DMS79 treated with DMSO at 0.1 percent for 48 hours (cell line): ENCODE data around the gene SLC22A6.
A peak's percentile ranks its signal among the peaks of the same experiment; 100 is the strongest.

ENCODE experiments used
- DNase-seq: peaks from one replicate; lab custom pipeline; 2025; lab: John Stamatoyannopoulos, UW

Gene SLC22A6, protein sequence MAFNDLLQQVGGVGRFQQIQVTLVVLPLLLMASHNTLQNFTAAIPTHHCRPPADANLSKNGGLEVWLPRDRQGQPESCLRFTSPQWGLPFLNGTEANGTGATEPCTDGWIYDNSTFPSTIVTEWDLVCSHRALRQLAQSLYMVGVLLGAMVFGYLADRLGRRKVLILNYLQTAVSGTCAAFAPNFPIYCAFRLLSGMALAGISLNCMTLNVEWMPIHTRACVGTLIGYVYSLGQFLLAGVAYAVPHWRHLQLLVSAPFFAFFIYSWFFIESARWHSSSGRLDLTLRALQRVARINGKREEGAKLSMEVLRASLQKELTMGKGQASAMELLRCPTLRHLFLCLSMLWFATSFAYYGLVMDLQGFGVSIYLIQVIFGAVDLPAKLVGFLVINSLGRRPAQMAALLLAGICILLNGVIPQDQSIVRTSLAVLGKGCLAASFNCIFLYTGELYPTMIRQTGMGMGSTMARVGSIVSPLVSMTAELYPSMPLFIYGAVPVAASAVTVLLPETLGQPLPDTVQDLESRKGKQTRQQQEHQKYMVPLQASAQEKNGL

DNA sequence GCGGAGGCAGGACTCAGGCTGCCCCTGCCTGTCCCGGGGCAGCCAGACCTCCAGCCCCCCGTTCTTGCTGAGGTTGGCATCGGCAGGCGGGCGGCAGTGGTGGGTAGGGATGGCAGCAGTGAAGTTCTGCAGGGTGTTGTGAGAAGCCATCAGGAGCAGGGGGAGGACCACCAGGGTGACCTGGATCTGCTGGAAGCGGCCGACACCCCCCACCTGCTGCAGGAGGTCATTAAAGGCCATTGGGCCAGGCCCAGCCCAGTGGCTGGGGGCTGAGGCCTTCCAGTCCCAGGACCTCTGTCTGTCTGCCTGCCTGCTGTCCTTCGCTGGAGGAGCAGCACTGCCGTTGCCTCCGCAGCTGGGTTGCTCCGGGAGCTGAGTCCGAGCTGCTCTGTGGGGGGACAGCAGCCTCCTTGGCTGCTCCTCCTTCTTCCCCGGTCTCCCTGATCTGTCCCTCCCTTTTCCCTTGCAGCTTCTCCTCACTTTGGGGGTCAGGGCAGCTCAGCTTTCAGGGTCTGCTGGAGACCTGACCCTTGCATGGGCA, at the start of gene SLC22A6:
Gene SLC22A6, minus strand, starts transcription at position 517 of the 541 bp plus-strand sequence. Its CDS starts 277 bp downstream, at position 240.
- no peak for DNase-seq

DNA sequence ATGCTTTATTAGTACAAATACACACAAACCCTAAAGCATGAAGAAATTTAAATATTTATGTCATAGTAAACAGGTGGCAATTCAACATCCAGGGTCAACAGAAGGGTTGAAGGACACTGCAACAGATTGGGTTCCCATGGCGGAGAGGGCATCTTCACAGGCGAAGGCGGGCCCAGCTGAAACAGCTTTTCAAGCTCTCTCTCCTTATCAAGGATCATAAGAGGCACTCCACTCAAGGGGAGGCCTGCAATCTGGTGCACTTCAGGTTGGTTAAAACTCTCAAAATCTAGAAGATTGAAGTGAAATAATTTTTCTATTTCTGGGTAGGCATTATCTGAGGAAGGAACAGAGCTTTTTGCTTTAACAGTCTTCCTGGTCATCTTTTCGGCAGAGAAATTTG, 47.7 kb upstream of the SLC22A6 start:
- peak; percentile 32 for DNase-seq

DNA sequence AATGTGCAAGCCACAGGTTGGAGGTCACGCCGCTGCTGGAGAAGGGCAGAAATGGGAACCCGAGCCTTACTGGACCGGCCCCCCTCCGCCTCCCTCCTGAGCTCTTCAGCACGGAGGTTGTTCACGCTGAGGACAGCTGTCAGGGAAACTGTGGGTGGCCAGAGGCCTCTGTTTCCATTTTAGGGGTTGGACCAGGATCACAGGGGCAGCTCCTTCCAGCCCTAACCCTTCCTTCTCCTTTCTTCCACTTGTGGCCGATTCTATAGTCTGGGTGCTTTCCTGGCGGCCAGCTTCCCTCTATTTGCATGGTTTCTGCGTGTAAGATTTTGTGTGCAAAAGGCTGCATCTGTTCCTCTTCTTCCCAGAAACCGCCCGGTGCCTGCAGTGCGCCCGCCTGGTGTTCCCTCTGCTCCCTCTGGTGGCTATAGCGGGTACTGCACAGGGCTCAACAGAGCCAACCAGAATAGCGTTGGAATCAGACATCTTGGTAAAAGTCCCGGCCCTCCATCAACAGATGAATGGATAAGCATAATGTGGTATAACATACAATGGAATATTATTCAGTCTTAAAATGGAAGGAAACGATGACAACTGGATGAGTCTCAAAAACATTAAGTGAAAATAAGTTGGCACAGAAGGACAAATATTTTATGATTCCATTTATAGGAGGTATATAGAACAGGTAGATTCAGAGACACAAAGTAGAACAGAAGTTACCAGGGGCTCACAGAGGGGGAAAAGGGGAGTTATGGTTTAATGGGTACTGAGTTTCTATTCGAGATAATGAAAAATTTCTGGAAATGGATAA, 39.3 kb upstream of the SLC22A6 start:
- peak; percentile 66 for DNase-seq

DNA sequence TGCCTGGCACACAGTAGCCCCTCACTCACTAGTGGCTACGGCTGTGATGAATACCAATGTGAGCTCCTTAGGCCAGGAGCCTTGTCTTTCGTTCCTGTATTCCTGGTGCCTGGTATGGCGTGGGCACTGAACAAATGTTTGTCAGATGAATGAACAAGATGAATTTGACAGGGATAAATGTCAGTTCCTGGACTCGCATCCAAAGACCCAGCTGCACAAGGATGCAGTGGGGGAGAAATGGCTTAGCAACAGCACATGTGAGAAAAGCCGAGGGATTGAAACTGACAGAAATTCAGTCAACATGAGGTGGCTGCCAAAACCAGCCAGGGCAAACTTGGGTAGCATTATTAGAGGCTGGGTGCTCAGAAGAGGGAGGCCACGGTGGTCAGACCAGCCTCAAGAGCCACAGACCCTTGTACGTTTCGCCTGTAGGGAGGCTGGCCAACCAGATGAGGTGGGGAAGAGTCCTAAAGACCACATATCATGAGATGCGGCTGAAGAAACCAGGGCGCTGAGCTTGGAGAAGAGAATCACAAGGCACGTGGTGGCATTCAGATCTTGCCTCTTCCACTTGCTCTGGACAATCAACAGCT, 38.6 kb upstream of the SLC22A6 start:
- no peak for DNase-seq

DNA sequence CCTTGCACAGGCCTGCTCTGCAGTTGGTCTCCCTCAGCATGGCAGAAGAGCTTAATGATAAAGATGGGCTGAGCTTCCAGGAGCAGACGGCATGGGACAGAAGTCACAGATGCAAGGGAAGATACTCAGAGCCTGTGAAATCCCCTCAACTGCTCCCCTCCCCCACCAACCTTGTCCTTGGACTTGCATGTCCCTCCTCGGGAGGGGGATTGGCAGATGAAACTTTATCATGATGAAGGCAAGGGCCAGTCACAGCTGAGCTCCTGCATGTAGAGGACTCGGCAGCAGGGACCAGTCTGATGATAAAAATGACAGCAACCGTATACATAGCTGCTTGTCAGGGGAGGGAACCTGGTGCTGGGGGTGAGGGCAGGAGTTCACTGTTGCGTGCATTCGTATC, 37.7 kb upstream of the SLC22A6 start:
- DNase-seq: no peak

DNA sequence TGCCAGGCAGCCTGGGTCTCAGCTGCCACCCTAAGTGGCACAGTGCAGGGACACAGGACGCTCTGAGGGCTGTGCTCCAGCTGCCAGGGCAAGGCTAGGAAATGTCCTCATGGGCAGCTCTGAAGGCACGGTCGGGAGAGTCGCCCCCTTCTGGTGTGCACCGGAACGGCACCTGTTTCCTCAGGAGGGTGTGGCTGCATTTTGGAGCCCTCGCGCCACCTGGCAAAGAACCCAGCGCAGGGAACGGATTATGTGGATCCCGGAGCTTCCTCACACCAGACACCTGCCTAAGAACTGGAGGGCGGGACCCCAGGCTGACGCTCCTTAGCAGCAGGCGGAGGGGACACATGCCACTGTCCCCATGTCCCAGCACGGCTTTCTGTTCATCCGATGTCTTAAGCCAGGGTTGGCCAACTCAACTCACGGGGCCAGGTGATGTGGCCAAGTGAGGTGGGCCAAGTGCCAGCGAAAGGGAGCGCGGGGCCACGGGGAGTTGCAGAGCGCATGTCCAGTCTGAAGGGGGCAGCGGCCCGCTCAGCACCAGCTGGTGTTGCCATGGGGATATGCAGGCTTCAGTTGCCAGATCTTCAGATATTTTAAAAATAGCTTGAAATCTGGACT, 36.0 kb upstream of the SLC22A6 start:
- no peak for DNase-seq

DNA sequence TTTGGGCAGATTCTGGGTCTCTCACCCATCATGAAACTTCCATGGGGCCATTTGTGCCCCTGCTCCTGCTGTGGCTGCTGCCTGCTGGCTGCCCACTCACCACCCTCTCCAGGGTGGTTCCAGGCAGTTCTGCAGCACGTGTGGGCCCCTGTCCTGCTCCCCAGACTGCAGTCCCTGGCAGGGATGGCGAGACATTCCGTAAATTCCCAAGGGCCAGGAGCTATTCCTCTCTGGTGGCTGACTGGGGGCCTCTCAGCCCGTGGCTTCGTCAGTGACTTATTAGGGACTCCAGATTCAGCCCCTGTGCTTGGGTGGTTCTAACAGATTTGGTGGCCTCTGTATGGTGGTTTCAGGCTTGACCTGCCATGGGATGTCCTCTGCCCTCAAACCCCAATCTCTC, 34.7 kb upstream of the SLC22A6 start:
- DNase-seq: no peak

DNA sequence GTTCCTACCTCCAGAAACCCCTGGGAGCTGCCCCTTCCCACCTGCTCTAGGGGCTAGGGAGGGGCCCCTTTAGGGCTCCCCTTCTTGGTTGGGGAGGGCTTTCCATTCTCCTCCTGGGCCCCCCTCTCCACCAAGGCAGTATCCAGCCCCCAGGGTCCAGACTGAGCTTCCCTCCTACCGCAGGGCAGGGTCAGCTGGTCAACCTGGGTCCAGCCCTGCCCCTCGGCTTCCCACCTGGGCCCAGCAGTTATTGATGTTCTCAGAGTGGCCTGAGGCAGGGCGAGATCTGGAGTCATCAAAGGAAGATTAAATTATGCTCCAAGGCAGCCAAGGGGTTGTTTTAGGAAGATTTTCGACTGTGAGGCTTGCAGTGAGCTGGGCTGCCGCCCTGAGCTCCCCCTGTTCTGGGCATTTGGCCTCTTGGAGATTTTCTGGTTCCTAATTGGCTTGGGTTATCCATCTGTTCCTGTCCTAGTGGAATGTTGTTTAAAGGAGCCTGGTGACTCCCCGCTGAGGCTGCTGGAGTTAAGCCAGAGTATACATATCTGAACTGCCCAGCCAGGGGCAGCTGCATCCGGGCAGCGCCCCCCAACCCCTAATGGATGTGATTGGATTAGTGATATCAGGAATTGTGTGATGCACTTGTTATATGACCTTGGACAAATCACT, 32.7 kb upstream of the SLC22A6 start:
- no peak for DNase-seq

DNA sequence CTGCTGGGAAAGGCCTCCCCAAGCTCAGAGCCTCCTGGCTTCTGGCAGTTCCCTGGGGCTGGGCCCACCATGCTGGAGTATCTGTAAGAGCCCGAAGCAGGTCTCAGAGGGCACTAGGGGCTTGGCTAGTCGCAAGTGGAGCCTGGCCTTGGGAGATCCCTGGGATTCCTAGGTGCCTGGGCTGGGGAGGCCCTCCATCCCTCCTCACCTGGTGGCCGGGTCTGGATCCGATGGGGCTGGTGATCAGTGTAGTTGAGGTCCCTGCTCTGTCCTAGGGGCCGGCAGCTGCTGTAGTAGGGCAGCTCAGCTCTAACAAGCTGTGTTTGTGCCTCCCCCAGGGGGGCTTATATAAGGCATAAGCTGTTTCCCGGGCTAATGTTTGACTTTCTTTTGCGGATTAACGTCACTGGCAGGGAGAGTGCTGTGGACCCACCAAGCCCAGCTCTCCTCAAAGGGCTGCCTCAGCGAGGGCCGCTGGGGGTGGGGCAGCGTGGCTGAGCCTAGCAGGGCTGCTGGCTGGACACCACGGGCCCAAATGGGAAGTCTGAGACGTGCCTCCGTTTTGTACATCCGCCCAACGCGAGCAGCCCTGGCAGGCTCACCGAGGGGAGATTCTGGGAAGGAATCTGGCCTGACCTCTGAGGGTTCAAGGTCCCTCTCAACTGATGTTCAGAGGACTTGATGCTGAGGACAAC, 30.9 kb upstream of the SLC22A6 start, which contains the start of gene SLC22A8:
Gene SLC22A8, minus strand, starts transcription at position 321 of the 695 bp plus-strand sequence. CDS start 883 bp downstream, outside the sequence.
- no peak for DNase-seq

DNA sequence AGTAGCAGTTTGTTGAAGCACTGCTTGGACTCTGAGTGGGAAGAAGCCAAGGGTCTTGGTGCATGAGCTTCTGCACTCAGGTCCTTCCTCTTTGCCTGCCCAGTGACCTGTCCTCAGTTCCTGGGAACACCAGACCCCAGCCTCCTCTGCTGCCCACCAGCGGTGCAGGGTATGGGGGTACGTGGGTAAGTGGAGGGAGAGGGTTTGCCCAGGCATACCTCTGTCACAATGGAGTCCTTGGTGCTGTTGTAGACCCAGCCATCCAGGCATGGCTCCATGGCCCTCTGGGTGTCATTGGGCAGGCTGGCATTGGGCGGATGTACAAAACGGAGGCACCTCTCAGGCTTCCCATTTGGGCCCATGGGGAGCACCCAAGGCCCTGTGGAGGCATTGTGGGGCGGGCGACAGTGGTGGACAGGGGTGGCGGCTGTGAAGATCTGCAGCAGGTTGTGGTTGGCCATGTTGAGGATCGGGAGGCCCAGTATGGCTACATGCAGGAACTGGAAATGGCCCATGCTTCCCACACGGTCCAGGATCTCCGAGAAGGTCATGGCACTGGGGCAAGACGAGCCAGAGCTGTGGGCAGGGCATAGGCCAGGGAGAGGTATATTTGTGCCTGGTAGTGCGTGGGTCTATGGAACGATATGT, 29.8 kb upstream of the SLC22A6 start:
- no peak for DNase-seq

DNA sequence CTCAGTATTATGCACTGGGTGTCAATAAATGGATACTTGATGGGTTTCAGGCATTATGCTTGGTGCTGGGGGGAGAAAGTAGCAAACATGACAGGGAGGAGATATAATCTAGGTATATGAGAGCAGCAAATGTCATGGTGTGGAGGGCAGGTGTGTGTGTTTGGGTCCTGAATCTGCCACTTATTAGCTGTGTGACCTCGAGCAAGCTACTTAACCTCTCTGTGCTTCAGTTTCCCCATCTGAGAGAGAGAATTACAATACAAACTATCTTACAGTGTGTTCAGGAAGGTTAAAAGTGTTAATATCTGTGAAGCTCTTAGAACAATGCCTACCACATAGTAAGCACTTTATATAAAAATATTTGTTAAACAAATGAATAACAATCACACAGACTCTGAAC, 28.1 kb upstream of the SLC22A6 start:
- DNase-seq: no peak

DNA sequence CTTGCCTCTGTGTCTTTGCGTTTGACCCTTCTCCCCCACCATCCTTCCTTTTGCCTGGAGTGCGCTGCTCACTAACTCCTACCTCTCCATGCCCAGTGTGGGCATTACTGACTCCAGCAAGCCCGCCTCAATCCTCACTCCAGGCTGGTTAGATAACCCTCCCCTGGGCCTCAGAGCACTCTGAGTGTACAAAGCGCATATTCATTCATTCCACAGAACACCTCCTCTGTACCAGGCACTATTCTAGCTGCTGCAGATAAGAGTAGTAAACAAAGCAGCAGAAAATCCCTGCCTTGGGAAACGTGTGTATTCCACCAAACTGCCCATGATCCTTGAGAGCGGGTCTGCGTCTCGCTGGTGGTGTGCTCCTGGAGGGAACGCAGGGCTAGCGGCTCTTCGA, 27.7 kb upstream of the SLC22A6 start:
- DNase-seq: no peak

DNA sequence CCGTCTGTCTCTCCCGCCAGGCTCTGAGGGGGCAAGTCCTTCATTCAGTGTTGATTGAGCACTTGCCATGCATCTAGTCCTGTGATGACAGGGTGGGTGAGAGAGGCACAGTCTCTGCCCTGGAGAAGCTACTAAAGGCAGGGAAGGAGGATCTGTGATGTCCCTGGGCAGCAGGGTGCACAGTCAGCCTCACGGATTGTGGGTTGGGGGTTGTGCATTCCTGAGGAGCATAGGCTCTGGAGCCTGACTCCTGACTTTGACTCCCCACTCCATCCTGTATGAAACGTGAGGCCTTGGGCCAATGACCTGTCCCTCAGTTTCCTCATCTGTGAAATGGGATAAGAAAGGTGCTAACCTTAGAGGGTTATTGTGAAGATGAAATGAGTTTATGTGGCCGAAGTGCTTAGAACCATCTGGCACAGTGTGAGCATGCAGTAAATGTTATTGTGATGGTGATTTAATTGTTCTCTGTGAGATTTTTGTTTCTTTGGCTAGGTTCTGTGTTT, 26.2 kb upstream of the SLC22A6 start:
- no peak for DNase-seq

DNA sequence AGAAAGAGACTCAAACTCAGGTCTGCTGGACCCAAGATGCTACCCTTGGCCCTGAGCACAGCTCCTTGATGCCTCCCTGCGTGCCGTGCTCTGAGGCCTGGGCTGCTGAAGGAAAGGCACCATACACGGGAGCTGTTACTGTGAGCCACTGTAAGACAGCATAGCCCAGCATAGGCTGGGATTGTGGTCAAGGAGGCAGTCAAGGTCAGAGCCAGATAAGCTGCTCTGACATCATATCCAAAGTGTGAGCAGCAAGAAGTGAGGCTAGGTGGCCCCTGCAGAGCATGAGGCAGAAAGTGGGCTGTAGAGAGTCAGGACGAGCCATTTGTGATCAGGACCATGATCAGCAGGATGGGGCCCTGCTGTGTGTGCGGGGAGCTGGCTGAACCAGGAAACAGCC, 23.2 kb upstream of the SLC22A6 start:
- no peak for DNase-seq

DNA sequence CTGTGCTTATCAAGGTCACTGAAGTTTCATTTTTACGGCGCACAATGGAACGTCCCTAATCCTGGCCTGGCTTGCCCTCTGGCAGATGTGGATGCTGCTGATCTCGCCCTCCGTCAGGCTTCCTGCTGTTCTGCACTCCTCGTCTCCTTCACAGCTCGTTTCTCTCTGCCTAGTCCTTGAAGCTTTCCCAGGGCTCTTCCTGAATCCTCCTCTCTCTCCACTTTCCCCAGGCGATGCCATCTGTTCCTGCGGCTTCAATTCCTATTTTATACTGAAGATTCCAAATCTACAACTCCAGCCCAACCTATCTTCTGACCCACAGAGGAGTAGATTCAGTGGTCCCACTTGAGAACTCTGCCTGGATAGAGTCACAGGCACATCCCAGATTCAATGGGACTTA, 16.7 kb upstream of the SLC22A6 start:
- no peak for DNase-seq

DNA sequence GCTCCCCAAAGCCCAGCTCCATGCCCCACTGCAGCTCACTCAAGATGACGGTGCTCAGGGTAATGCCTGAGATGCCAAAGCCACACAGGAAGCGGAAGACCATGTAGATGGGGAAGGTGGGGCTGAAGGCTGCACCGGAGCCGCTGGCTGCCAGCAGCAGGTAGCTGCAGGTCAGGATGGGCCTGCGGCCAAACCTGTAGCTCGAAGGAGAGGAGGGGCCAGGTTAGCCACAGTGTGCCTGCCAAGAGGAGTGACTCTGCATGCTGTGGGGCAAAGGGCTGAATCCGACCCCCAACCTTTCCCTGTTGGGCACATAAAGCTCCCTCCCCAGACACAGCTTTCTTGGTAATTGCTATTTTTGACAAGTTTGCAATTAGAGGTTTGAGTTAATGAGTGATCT, 14.9 kb upstream of the SLC22A6 start:
- DNase-seq: no peak

DNA sequence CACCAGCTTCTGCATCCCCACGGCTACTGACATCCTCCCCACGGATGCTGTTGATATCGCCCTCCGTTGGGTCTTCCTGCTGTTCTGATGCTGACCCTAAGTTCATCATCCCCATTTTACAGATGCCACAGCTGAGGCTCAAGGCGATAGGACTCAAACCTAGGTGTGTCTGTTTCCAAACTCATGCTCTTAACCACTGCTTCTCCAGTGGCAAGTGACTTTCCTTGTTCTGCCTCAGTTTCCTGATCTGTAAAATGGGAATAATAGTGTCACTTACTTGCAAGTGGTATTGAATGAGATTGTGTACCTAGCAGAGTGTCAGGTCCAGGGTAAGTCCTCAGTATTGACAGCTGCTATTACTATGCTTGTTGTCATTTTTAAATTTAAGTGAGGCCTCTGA, 14.4 kb upstream of the SLC22A6 start:
- DNase-seq: no peak

DNA sequence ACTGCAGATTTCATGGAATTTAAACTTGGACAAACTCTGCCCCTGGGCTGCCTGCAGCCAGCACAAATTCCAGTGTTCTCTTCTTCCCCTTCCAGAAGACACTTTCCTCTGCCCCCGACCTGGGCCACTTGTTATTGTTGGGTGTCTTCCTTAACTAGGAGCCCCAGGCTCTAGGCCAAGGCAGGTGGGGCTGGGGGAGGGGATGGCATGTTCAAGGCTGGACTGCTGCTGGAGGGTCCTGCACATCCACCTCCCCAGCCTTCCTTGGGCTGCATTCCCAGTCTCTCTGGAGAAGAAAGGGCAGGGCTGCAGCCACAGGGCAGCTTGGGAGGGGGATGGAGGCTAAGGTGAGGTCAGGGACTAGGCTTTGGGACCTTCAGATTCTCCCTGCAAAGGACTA, 11.5 kb upstream of the SLC22A6 start:
- DNase-seq: no peak

DNA sequence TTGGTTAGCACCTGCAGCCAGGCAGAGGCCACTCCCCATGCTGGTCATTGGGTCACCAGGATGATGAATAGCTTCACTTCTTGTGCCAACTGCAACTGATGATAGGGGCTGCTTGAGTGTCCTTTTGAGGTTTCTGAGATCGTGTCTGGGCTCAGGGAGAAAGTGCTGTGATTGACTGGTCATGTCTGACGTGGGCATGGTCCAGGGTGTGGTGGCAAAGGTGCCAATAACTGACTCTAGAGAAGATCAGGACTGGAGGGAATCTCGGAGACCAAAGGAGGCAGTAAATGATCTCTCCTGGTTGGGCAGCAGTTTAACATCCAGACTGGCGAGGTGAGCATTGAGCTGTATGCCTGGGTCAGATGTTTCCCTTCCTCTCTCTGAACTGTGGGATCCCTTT, 10.0 kb upstream of the SLC22A6 start:
- no peak for DNase-seq

DNA sequence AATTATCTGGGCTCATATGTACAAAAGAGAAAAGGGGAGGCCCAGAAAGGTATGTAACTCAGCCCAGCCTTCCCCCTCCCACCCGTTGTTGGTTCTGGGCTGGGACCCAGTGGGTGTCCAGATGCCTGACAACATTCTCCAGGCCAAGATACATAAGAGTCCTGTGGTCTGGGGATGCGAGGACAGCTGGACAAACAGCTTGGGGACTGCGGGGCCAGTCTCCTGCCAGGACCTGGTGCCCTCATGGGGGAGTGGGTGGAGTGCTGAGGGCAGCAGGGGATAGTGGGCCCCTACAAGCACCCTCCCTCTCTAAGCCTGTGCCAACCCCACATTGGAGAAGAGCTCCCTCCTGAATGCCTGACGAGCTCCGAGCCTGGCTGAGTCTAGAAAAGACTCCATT, 3.5 kb upstream of the SLC22A6 start:
- no peak for DNase-seq
